Measurements from ENCODE around the gene ANKRD39. TPM values are rescaled to one million over a fixed set of nuclear protein-coding genes. Genes with fewer than 3 reads are reported as not detected.

Gene ANKRD39
- total RNA-seq, 1 experiment from 2014 or later: 7.7 TPM

DNA sequence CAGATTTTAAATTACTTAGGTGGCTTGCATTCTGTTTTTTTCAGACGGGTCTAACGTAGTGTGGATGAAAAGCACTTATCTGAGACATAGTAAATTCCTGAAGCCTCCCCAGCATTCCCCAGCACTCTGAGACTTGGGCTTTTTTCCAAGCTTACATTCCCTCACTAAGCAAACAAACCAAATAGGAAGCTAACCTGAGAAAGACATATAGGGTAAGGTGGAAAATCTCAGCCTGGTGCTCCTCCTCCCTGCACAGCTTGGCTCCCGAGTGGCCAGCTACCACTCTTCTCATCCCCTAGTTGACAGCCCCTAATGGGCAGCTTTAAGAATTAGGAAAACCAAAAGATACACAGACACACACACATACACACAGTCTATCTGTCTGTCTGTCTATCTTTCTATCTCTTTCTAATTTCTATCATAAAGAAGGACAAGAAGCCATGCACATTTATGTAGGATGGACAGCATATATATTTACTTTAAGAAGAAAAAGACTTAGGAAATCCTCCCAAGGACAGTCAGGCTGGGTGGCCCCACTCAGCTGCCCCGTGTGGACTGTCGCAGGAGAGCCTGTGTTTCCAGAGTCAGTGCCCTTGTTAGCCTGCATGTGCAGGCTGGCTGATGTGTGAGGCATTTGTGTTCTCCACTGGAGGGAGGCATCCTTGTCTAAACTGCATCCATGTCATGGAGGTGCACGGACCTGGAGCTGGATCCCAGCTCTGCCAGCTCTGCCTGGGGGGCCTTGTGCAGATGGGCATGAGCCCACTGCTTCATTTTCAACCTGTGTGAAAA is 33.5 kb downstream of the ANKRD39 start:
- no peaks in the 10 kb centered on the region for H3K4me1 ChIP-seq
- H3K27ac ChIP-seq: no peak overlapping the region
- no peaks in the 10 kb centered on the region for H3K27me3 ChIP-seq
- H3K9me3 ChIP-seq (replicated peaks): no peaks in the 10 kb centered on the region
- no peak for DNase-seq
- H3K4me3 ChIP-seq: no peak overlapping the region
- 0 out of 2 replicates have a peak, but pooled peaks cover 10% of the 10 kb centered on the region for H3K36me3 ChIP-seq

DNA sequence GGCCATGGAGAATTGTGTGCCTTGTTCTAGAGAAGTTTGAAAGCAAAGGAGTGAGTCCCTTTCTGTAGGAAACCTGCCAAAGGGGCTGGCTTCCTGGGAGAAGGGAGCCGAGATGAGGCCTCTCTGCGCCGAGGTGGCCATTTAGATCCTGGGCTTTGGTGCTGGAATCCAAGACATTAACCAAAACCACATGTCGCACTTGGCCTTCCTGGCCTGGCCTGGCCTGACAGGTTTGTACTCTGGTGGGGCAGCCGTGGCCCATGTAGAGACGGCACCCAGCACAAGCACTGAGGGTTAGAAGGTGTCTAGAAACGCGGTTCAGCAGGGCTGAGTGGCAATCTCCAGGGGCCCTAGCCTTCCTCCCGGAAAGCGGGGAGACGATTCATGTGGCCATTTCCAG is 34.6 kb downstream of the ANKRD39 start:
- Histone ChIP-seq H3K36me3 (0 out of 2 replicates have a peak, but pooled peaks cover 6% of the 10 kb centered on the region), H3K9me3 (replicated peaks) (no peaks in the 10 kb centered on the region), H3K4me1 (no peaks in the 10 kb centered on the region), H3K27me3 (no peaks in the 10 kb centered on the region), H3K27ac (no peak overlapping the region), H3K4me3 (no peak overlapping the region)
- no peak for DNase-seq

DNA sequence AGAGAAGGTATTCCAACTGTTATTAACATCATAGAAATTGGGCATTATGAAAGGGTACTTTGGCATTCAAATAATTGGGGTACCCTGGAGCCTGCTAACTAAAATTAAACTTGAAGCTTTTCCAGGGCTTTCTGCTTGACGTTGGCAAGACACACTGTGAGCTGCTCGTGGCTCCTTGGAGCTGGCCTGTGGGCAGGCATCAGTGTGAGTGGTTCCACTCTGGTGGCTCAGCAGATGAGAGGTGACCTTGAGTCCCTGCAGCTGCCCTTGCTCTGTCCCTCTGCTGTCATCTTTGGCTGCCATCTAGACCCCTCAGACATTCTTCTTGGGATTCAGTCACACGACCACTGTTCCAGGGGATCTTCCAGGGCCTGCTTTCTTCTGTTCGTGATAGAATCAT is 35.0 kb downstream of the ANKRD39 start:
- Histone ChIP-seq H3K27ac (no peak overlapping the region), H3K4me3 (no peak overlapping the region), H3K4me1 (peaks cover 1% of the 10 kb centered on the region; the same call in 1 of the 2 replicates), H3K27me3 (no peaks in the 10 kb centered on the region), H3K36me3 (0 out of 2 replicates have a peak, but pooled peaks cover 2% of the 10 kb centered on the region), H3K9me3 (replicated peaks) (no peaks in the 10 kb centered on the region)
- no peak for DNase-seq

GRCh38 chr2:96821113-96821675 is 36.6 kb downstream of the ANKRD39 start:
- Histone ChIP-seq H3K27me3 (no peaks in the 10 kb centered on the region), H3K9me3 (replicated peaks) (no peaks in the 10 kb centered on the region), H3K4me3 (no peak overlapping the region)

DNA sequence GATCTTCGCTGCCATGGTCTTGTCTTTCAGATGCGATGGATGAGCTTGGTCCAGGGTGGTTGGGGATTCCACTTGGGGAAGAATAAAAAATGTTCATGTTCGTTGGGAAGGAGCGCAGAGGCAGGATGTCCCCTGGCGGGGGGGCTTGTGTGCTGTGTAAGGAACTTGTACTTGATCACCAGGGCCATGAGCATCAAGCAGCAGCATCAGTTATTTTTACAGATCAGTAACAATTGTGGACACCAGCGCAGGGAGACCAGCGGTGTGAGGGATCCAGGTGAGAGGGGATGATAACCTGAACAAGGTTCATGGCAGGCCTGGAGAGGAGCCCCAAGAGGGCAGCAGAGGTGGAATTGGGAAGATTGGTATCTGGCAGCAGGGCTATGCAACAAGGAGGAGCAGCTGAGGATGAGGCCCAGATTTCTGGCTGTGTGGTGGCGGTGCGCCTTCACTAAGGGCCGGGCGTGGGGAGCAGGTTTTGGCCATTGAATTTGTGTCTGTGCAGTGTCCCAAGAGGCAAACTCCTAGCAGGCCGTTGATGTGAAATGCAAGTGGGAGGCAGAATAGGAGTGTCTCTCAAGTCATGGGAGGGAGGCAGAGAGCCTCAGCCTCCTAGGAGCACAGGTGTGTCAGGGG is 37.8 kb downstream of the ANKRD39 start:
- no peak overlapping the region for H3K4me3 ChIP-seq
- DNase-seq: no peak
- no peaks in the 10 kb centered on the region for H3K36me3 ChIP-seq
- no peaks in the 10 kb centered on the region for H3K9me3 ChIP-seq (replicated peaks)
- no peaks in the 10 kb centered on the region for H3K27me3 ChIP-seq
- H3K27ac ChIP-seq: no peak overlapping the region
- H3K4me1 ChIP-seq: peaks cover 5% of the 10 kb centered on the region; the same call in 1 of the 2 replicates

More at GRCh38 chr2:96821113-96821675, 36.6 kb downstream of the ANKRD39 start:
- no peak for DNase-seq
- H3K36me3 ChIP-seq: no peaks in the 10 kb centered on the region
- H3K27ac ChIP-seq: no peak overlapping the region
- H3K4me1 ChIP-seq: peaks cover 4% of the 10 kb centered on the region; the same call in 1 of the 2 replicates

GRCh38 chr2:96819128-96819875 is 38.5 kb downstream of the ANKRD39 start:
- Histone ChIP-seq H3K27me3 (no peaks in the 10 kb centered on the region), H3K36me3 (no peaks in the 10 kb centered on the region), H3K27ac (no peak overlapping the region), H3K9me3 (replicated peaks) (no peaks in the 10 kb centered on the region), H3K4me3 (no peak overlapping the region), H3K4me1 (peaks cover 7% of the 10 kb centered on the region; the same call in 1 of the 2 replicates)
- no peak for DNase-seq

GRCh38 chr2:96817882-96818281 is 39.9 kb downstream of the ANKRD39 start:
- H3K4me1 ChIP-seq: peaks cover 7% of the 10 kb centered on the region; the same call in 1 of the 2 replicates
- no peaks in the 10 kb centered on the region for H3K36me3 ChIP-seq
- no peak for DNase-seq
- H3K27ac ChIP-seq: no peak overlapping the region
- no peaks in the 10 kb centered on the region for H3K27me3 ChIP-seq
- no peak overlapping the region for H3K4me3 ChIP-seq
- no peaks in the 10 kb centered on the region for H3K9me3 ChIP-seq (replicated peaks)

DNA sequence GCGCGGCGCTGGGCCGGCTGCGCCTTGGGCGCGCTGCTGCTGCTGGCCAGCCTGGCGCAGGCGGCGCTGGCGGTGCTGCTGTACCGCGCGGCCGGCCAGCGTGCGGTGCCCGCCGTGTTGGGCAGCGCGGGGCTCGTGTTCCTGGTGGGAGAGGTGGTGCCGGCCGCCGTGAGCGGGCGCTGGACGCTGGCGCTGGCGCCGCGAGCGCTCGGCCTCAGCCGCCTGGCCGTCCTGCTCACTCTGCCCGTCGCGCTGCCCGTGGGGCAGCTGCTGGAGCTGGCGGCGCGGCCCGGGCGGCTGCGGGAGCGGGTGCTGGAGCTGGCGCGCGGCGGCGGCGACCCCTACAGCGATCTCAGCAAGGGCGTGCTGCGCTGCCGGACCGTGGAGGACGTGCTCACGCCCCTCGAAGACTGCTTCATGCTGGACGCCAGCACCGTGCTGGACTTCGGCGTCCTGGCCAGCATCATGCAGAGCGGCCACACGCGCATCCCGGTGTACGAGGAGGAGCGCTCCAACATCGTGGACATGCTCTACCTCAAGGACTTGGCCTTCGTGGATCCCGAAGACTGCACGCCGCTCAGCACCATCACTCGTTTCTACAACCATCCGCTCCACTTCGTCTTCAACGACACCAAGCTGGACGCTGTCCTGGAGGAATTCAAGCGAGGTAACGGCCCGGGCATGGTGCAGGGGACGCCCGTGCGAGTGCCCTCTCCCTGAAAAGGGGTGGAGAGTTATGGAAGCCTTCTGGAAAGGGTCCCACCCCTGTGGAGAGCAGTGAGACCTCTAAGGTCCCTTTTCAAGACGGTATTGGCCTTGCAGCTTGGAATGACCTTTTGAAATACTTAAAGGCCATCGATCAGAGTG is 40.7 kb downstream of the ANKRD39 start:
- Histone ChIP-seq H3K4me1 (peaks cover 7% of the 10 kb centered on the region; the same call in 1 of the 2 replicates), H3K9me3 (replicated peaks) (no peaks in the 10 kb centered on the region), H3K4me3 (peak overlapping the region; percentile 89), H3K36me3 (no peaks in the 10 kb centered on the region), H3K27me3 (no peaks in the 10 kb centered on the region), H3K27ac (no peak overlapping the region)
- DNase-seq: peak; percentile 43 to 44

- no peak within 1 kb of the TSS for H3K27ac ChIP-seq
- DNase-seq: peak; percentile 94
- H3K4me3 ChIP-seq: peak within 1 kb of the TSS; percentile 89
- no peaks in the 10 kb centered on the region for H3K36me3 ChIP-seq
- H3K4me1 ChIP-seq: peaks cover 12% of the 10 kb centered on the region
- H3K9me3 ChIP-seq (replicated peaks): no peaks in the 10 kb centered on the region
- no peaks in the 10 kb centered on the region for H3K27me3 ChIP-seq
These were observed 41.5 kb downstream of the ANKRD39 start, which contains the start of gene CNNM3 for GRCh38 chr2:96816127-96816835. Gene CNNM3 (plus strand): TSS chr2:96816268. CDS start chr2:96816278, 10 bp downstream.

DNA sequence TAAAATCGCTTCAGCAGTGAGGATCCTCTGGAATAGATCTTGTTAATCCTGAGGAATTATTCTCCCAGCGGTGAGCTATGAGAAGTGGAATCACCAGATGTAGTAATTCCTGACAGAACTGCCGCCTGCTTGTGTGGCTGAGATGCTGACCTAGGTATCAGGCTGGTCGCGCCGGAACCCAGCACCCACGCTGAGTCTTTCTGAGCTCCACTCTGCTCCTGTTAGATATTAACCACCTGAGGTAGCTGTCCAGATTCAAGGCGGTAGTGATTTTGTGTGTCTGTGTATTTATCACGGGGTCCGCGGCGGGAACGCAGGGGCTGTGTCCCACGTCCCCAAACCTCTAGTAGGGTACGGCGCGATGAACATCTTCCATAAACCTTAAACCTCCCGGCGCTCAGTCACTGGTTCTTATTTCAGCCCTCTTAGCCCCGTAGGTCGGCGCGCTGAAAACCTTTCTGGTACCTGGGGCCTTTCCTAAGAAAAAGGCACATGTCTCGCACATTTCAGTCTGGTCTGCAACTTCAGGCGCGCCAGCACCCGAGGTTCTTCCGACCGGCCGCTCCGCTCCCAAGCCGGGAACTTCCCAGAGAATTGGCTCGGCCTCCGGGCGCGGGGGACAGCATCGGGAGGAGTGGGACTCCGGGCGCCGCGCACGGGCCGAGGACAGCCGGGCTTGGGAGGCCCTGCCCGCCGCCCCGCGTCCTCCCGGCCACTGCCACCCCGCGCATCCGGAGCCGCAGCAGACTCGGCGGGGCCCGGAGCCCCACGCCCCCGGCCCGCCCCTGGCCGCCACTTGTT is 42.3 kb downstream of the ANKRD39 start:
- Histone ChIP-seq H3K27me3 (no peaks in the 10 kb centered on the region), H3K4me3 (peak overlapping the region; percentile 89), H3K27ac (no peak overlapping the region), H3K4me1 (peaks cover 12% of the 10 kb centered on the region), H3K9me3 (replicated peaks) (no peaks in the 10 kb centered on the region), H3K36me3 (no peaks in the 10 kb centered on the region)
- peak in 1 of 2 experiments; percentile 37 for DNase-seq

DNA sequence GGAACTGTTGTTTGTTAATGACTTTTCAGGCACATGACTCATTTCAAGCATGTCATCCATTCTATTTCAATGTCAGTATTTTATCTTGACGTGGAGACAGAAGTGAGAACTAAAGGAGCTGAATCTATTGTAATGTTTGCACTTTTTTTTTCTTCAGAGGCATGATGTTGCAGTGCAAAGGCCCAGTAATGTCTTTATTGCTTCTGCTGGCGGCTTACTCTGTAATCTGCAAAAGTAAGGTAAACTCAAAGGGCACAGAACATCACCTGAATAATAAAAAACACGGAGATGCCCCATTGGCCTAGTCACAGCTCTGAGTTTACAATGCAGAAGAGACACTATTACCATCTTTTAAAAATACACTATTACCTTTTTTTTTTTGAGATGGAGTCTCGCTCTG is 44.2 kb downstream of the ANKRD39 start:
- H3K36me3 ChIP-seq: no peaks in the 10 kb centered on the region
- no peak overlapping the region for H3K4me3 ChIP-seq
- no peaks in the 10 kb centered on the region for H3K9me3 ChIP-seq (replicated peaks)
- DNase-seq: no peak
- no peaks in the 10 kb centered on the region for H3K27me3 ChIP-seq
- no peak overlapping the region for H3K27ac ChIP-seq
- peaks cover 12% of the 10 kb centered on the region for H3K4me1 ChIP-seq

DNA sequence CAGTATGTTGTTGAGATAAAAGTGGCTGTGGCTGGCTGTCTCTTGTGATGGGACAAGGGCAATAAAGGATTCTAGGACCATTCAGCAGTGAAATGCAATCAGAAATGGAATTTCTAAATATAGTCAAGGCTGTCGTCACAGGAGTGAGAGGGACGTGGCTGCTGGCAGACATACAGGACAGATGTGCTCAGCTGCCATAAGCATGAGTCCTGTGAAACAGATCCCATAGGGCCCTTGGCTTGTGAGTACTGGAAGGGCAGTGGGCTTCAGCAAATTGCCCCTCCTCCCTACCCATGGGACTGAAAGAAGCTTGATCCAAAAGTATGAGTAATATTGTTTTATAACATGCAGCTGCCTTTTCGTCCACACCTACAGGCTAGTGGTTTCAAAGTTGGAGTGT is 45.9 kb downstream of the ANKRD39 start:
- H3K4me1 ChIP-seq: peaks cover 7% of the 10 kb centered on the region
- H3K27me3 ChIP-seq: no peaks in the 10 kb centered on the region
- H3K4me3 ChIP-seq: no peak overlapping the region
- no peak overlapping the region for H3K27ac ChIP-seq
- no peaks in the 10 kb centered on the region for H3K36me3 ChIP-seq
- no peaks in the 10 kb centered on the region for H3K9me3 ChIP-seq (replicated peaks)
- DNase-seq: peak in 1 of 2 experiments; percentile 28

DNA sequence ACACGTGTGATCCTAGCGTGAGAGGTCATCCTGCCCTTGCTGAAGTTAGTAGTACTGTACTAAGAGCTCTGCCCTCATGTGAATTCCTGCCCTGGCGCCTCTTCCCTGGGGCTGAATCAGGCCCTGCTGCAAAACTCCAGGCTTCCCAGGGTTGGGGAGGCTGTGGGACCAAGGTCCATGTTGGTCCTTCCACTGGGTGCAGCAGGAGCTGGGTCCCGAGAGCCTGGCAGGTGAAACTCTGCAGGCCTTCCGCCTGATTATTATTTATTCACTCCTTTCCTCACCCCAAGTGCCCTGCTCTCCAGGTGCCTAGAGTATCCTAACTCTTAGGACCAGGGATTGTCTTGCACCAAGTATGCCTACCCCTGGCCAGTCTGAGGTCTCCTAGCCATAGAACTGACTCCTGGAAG is 47.0 kb downstream of the ANKRD39 start:
- Histone ChIP-seq H3K4me3 (no peak overlapping the region), H3K4me1 (peaks cover 7% of the 10 kb centered on the region), H3K27me3 (no peaks in the 10 kb centered on the region), H3K27ac (no peak overlapping the region), H3K36me3 (no peaks in the 10 kb centered on the region), H3K9me3 (replicated peaks) (no peaks in the 10 kb centered on the region)
- DNase-seq: no peak

Measured in SJCRH30 (cell line).